Measurements from ENCODE around the gene IL4I1.

Gene IL4I1

DNA sequence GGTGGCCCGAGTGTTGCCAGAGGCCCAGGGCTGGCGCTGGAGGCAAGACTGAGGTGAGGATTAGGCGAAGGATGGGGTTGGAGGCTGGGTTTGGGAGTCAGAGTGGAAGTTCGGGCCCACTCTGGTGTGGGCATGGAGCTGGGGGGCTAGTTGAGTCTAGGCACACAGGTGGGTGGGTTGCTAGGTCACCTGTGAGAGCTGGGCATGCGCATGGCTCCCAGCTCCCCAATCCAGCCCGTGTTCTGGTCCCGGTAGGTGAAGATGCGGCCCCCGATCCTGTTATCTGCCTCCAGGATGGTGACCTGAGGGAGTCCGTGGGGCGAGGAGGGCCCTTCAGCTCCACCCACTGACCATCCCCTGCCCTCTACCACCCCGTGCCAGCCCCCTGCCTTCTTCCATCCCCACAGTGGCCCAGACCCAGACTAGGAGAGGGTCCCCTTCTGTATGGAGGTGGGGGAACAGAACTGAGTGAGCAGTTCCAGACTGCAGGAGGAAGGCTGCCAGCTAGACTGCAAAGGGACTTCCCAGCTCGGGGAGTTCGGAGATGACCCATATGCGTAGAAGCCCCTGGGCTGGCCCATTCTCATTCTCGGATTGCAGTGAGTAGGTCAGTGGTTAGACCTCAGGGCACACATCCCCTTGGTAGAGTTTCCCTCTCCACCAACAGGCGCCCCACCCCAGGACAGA lies 1.7 kb downstream of the IL4I1 start:
- no peak for DNase-seq

DNA sequence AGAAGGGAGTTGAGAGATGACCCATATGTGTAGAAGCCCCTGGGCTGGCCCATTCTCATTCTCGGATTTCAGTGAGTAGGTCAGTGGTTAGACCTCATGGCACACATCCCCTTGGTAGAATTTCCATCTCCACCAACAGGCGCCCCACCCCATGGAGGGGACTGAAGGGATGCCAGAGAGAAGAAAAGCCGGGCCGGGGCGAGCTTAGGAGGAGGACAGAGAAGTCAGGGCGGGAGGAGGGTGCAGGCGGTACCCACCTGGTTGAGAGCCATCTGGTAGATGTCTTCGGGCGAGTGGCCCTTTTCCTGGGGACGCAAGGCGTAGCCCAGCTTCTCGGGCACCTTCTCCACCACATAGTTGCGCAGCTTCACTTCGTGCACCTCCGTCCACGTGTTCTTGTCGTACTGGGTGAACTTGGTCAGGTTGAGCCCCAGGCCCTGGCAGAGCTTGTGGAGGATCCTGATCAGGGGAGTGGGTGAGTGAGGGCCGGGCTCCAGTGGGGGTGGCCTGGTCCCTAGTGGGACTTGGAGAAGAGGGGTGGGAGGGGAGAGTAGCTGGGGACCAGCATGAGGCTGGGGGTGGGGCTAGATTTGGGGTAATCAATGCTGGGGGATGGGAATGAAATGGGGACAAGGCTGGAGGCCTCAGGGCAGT lies 2.5 kb downstream of the IL4I1 start:
- DNase-seq, result no peak

DNA sequence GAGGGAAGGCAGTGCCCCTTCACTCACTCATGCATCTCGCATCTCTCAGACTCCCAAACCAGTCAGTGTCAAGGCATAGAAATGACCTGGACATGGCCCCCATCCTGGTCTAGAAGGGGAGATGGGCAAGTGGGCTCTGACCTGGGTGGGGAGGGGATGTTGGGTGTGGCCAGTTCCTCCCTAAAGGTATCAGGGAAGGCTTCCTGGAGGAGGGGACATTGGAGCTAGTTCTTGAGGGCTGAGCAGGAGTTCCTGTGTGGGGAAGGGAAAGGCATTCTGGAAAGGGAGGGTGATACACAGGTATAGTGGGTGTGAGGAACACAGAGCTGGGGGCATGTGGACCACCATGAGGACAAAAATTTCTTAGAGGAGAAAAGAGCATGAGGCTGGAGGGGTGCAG lies 4.0 kb downstream of the IL4I1 start:
- DNase-seq, result no peak

DNA sequence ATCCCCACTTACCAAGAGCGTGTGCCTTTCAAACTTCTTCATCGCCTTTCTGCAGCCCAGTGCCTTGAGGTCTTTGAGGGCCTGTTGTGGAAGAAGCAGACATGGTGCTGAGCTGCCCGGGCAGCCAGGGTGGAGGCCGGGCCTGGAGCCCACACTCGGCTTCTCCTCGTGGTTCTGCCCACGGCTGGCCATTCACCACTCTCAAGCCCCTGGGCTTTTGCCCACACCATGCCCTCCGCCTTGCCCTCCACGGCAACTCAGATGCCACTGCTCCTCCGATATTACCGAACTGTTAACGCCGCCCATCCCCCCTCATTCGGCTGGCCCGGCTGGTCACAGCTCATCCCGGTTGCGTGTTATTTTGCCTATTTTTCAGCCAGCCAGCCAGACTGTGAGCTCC lies 5.3 kb downstream of the IL4I1 start:
- no peak for DNase-seq

DNA sequence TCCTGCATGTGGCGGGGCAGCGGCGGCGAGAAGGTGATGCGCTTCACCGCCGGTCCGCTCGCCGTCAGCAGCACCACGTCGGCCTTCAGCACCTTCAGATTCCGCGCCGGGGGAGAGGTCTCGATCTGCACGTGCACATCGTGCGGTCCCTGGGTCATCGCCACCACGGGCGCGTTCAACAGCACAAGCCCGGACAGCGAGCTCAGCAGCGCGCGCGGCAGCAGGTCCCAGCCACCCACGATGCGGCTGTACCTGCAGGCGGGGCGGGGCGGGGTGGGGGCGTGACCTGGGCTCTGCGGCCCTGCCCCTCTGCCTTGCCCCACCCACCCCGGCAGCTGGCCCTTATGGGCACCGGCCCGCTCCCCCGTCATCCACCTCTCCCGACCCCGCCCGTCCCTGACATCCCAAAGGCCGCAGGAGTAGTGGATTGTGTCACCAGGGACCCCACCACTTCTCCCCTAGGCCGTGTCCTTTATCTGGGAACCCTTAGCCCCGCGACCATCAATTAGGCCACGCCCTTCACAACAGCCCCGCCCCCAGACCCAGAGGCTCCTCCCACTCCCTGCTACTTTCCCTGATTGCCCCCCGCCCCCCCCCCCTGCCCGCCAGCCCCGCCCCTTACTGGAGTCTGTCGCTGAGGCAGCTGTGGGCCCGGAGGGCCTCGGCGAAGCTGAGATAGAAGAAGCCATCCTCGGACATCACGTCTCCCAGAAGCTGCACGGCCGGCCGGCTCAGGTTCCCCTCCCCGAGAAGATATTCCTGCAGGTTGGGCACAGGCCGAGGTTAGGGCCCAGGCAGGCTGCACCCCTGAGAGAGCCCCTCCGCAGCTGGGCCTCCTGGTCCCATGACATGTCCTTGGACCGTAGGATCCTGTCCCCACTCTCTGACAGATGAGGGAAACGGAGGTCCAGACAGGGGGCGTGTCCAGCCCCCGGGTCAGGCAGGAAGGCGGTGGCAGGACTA lies 6.1 kb downstream of the IL4I1 start:
- DNase-seq, result no peak

DNA sequence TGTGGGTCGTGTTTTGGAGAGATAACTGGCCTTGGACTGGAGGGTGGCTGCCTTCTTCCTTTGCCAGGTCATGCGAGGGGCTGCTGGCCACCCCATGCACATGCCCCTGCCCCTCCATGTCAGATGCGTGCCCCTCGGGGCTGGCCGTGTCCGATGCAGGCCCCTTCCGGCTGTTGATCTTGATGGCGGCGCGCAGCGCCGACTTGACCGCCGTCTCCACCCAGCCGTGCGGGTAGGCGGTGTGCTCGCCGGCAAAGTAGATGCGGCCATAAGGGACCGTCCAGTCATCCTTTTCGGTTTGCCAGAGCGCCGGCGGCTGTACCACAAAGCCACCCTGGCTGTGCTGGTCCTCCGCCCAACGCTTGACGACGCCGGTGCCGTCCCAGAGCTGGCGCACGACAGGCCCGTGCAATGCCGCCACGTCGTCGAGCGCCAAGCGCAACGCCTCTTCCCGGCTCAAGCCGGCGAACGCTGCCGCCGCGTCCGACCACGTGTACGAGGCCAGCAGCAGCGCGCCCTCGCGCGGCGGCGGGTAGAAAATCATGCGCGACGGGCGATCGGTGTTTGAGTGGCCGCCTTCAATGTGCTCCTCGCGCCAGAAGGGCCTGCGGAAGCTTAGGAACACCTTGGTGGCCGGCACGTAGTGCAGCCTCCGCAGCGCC lies 6.9 kb downstream of the IL4I1 start:
- no peak for DNase-seq

DNA sequence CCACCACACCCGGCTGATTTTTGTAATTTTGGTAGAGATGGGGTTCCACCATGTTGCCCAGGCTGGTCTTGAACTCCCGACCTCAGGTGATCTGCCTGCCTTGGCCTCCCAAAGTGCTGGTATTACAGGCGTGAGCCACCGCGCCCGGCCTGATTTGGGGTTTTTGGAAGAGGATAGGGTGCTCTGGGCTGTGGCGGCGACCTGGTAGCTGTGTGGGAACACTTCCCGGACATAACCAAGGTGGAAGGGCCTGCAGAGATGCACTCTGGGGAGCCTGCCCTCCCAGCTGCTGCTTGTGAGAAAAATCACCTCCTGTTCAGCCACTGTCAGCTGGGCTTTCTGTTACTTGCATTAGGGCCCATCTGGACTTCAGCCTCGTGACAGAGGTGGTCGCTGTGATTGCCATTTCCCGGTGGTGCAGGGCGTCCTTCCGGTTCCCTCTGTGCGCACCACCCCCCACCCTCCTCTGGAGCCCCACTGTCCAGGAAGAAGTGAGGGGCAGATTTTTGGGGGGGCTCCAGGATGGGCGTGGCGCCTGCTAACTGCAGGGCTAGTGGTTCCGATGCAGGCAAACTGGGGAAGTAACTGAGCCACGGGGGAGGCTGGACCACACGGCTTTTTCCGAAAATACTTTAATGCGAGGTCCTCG lies 7.5 kb downstream of the IL4I1 start:
- DNase-seq, result no peak

DNA sequence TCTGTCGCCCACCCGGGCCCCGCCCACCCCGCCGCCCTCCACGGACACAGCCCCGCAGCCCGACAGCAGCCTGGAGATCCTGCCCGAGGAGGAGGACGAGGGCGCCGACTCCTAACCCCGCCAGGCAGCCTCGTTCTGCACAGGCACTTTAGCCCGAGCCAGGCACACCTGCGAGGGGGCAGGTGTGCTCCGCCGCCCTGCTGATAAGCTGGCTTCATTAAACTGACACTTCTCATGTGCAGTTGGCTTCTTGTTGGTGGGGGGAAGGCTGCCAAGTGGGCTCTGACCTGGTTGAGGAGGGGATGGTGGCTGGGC lies 8.2 kb downstream of the IL4I1 start:
- DNase-seq, result no peak

DNA sequence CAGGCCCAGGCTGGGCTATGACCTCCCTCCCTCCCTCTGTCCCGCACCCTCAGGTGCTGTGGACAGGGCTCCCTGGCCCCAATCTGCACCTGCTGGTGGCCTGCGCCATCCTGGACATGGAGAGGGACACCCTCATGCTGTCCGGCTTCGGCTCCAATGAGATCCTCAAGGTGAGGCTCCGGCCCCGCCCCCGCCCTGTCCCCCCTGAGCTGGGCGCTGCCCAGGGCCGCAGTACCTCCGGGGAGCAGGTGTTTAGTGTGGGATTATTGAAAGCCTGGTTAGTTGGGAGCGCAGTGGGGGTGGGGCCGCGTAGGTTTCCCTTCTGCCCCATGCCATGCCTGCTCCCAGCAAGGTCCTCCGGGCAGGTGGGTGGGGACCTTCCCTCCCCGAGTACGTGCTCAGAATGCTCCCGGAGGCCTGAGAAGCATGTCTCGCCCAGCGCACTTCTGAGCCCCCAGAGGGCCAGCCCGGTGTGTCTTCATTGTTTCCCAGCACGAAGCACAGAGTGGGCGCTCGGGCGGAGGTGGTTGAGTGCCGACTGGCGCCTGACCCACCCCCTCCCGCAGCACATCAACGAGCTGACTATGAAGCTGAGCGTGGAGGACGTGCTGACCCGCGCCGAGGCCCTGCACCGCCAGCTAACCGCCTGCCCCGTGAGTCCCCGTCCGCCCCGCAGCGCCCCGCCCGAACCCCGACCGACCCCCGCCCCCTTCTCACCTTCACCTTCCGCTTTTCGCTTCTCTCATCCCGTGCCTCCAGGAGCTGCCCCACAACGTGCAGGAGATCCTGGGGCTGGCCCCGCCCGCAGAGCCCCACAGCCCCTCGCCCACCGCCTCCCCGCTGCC lies 8.8 kb downstream of the IL4I1 start:
- no peak for DNase-seq

DNA sequence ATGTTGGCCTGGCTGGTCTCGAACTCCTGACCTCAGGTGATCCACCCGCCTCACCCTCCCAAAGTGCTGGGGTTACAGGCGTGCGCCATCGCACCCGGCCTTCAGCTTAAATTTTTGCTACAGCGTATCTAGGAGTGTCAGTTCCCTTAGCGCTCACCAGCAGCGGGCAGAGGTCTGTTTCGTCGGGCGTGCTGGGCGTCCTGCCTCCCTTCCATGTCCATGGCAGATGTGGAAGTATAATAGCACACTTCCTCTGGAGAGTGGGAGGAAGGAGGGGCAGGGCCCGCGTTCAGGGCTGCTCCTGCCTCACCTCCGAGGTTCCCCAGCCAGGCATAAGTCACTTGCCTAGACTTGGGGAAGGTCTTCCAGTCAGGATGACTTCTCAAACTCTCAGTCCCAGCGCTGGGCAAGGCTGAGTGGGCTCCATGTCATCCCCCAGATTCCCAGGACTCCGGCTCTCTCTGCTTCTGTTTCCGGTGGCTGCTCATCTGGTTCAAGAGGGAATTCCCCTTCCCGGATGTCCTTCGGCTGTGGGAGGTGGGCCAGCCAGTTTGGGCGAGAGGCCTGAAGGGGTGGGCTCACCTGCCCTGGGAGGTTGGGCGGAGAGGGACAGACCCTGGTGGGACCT lies 9.5 kb downstream of the IL4I1 start:
- DNase-seq, result no peak

DNA sequence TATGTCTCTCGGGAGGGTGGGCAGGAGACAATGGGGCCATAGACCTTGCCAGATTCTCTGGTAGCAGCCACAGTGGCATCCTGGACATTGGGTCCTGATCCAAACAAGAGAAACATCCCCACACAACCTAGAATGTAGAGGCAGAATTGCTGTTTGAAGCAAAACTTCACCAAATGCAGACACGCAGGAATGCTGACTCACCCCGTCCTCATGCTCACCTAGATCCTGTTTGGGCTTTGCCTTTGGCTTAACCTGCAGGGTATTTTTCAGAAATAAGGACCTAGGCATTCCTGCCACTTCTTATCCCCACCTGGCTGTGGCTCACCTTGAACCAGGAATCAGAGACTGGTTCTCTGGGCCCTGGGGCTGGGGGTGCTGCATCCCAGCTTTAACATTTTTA lies 11.9 kb downstream of the IL4I1 start:
- DNase-seq, result no peak

DNA sequence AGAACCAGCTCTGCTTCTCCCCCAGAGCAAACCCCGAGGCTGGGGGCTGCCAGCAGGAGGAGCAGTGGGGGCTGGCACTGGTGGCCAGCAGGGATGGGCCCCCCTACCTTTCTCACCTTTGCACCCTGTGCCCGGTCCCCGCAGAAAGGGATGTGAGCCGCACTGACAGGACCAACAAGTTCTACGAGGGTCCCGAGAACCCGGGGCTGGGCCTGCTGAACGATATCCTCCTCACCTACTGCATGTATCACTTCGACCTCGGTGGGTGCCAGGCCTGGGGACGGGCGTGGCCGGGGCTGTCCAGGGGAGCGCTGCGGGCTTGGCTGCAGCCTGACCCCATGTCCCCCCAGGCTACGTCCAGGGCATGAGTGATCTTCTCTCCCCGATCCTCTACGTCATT lies 12.6 kb downstream of the IL4I1 start:
- DNase-seq, result no peak

DNA sequence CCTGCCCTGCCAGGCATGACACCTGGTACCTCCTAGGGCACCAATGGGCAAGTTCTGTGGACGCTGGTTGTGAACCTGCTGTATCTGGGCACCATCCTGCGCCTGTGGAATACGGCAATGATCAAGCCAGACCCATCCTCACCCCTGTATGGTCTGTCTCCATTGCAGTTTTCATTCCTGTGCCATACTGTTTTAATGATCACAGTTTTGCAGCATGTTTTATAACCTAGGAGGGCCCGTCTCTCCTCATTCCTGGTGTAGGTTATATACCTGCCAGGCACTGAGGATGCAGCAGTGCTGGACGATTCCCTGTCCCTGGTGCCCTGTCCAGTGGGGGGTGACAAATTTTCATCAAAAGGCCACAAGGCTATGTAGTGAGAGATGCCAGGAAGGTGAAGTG lies 13.6 kb downstream of the IL4I1 start:
- DNase-seq, result no peak

DNA sequence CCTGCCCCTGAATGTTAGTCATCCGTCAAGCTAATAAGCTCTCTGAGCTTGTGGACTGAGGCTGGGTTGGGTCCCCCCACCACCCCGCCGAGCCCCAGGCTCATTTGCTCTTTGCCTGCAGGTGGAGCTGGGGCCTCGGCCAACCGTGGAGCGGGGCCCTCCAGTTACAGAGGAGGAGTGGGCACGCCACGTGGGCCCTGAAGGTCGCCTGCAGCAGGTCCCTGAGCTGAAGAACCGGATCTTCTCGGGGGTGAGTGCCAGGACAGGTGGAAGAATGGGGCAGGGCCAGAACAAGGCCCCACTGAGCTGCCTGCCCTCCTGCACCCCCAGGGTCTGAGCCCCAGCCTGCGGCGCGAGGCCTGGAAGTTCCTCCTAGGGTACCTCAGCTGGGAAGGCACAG lies 14.0 kb downstream of the IL4I1 start:
- DNase-seq, result no peak

DNA sequence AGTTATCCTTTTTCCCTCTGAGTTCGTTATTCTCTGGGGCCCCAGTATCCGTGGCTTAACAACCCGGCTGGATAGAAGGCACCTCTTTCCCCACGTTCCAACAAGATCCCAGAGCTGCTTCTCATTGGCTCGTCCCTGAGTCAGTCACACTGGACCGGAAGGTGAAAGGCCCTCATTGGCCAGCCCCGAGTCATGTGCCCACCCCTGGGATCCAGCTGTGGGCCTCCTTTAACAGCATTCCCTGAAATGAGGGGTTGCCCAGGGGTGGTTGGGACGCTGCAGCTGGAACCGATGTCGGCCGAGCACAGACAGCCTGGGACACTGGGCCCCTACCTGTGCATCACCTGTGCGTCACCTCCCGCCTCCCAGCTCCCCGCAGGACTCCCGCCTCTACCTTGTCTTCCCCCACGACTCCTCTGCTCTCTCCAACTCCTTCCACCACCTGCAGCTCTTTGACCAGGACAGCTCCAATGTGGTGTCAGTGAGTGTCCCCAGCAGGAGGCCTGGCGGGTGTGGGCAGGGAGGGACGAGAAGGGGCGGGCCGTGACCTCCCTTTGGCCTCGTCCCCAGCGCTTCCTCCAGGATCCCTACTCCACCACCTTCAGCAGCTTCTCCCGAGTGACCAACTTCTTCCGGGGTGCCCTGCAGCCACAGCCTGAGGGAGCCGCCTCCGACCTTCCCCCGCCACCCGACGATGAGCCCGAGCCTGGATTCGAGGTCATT lies 14.9 kb downstream of the IL4I1 start:
- no peak for DNase-seq

DNA sequence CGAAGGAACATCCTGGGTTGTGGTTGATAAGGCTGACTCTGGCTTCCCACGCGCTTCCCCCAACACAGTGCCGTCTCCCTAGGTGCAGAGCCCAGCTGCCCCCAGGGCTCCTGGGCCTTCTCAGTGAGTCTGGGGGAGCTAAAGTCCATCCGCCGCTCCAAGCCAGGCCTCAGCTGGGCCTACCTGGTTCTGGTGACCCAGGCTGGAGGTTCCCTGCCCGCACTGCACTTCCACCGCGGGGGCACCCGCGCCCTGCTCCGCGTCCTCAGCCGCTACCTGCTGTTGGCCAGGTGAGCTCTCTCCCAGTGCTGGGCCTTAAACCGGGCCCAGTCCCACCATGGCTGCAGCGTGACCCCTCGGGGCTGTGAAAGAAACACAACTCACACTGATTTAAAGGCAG lies 15.5 kb downstream of the IL4I1 start:
- no peak for DNase-seq

DNA sequence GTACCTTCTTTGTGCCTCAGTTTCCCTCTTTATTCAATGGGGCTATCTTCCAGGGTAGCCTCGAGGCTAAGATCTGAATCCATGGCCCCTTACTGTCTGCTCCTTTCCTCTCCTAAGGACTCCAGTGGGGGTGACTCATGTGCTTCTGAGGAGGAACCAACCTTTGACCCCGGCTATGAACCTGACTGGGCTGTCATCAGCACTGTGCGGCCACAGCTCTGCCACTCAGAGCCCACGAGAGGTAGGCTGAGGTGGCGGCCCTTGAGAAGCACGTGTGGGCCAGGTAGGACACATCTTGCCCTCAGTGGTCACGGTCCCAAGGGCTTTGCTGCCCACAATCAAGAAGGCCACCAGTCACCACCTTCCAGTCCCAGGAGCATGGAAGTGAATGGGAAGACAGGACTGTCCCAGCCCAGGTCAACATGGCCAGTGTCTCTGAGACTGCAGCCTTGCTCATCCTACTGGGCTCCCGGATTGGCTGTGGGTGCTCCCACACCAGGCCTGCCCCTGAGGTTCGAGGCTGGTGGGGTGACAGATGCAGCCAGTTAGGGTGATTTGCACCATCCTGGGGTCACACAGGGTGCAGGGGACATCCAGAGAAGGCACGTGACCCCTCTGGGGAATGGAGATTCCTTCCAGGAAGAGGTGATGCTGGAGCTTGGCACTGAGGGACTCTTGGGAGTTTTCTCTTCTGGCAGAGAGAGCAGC lies 16.4 kb downstream of the IL4I1 start:
- no peak for DNase-seq

DNA sequence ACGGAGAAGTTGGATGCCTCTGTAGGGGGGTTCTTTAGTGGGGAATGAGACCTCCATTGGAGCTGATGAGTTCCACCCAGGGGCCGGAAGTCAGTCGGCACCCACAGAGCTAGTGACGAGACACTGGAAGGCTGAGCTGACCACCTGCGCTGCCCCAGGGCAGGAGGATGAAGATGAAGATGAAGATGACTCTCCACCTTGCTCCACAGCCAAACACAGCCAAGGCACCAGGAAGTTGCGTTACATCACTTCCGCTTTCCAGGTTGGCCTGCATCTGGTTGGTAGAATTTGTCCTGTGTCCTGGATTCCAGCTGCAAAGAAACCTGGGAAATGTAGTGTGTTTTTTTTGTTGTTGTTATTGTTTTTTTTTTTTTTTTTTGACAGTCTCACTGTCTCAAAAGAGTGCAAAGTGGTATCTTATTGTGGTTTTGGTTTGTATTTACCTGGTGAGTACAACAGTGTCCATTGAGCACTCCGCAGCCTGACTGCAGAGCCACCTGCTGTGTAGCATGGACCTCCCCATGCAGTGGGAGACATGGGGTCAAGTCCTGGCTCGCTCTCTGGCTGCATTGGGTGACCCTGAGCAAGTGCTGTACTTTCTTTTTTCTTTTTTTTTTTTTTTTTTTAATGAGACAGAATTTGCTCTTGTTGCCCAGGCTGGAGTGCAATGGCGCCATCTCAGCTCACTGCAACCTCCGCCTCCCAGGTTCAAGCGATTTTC lies 17.3 kb downstream of the IL4I1 start:
- DNase-seq, result no peak

DNA sequence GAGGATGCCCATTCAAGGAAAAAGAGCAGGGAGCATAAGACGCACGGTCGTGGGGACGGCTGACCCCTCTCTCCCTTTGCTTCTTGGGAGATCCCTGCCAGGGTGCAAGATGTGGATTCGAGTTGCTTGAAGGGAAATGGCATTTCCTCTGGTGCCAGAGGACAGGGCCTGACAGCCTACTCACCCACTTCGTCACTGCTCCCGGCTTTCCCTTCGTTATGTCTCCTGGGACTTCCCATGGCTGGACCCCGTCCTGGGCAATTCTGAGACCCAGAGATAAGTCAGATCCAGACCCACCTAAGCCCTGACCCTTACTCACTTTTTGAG lies 18.0 kb downstream of the IL4I1 start:
- no peak for DNase-seq
